Activated naive CD4-positive, alpha-beta T cell treated with anti-CD3 and anti-CD28 coated beads, Interleukin-2, amount 50 U/mL, for 24 hours (primary cell): ENCODE measurements around the gene CMTM6.
"Not testable (repeated sequence)": the region's sequence is repeated elsewhere in the genome, so short reads cannot be mapped to it uniquely, and the experiment has no call there.

Experiments
- H3K27ac Mint-ChIP-seq: one replicate; pipeline ENCODE4 v1.8.0; 2021; ENCODE audit warnings: mild to moderate bottlenecking, mixed read lengths
- H3K27me3 Mint-ChIP-seq: one replicate; pipeline ENCODE4 v1.8.0; 2021; ENCODE audit warnings: mixed read lengths
- H3K36me3 Mint-ChIP-seq: one replicate; pipeline ENCODE4 v1.8.0; 2021; ENCODE audit warnings: mixed read lengths
- H3K4me1 Mint-ChIP-seq: one replicate; pipeline ENCODE4 v1.8.0; 2021; ENCODE audit warnings: mixed read lengths
- H3K4me3 Mint-ChIP-seq: one replicate; pipeline ENCODE4 v1.8.0; 2021; ENCODE audit warnings: mild to moderate bottlenecking, mixed read lengths
- H3K9me3 Mint-ChIP-seq: one replicate; pipeline ENCODE4 v1.8.0; 2021; ENCODE audit warnings: mixed read lengths

CMTM6 gene

DNA sequence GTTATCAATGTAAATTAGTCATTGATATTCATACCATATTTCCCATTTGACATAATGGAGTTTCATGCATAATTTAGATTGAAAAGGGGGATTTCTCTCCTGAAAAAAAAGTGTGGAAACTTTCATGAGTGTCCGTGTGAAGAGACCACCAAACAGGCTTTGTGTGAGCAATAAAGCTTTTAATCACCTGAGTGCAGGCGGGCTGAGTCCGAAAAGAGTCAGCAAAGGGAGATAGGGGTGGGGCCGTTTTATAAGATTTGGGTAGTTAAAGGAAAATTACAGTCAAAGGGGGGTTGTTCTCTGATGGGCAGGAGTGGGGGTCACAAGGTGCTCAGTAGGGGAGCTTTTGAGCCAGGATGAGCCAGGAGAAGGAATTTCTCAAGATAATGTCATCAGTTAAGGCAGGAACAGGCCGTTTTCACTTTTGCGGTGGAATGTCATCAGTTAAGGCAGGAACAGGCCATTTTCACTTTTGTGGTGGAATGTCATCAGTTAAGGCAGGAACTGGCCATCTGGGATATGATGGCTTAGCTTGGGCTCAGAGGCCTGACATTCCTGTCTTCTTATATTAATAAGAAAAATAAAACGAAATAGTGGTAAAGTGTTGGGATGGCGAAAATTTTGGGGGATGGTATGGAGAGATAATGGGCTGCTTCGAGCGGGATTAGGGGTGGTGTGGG is 41.7 kb downstream of the CMTM6 start:
- H3K27ac Mint-ChIP-seq, H3K9me3 Mint-ChIP-seq, H3K4me3 Mint-ChIP-seq, H3K36me3 Mint-ChIP-seq, H3K27me3 Mint-ChIP-seq: not testable (repeated sequence)
- peaks cover 38% of the 10 kb centered on the region for H3K4me1 Mint-ChIP-seq

DNA sequence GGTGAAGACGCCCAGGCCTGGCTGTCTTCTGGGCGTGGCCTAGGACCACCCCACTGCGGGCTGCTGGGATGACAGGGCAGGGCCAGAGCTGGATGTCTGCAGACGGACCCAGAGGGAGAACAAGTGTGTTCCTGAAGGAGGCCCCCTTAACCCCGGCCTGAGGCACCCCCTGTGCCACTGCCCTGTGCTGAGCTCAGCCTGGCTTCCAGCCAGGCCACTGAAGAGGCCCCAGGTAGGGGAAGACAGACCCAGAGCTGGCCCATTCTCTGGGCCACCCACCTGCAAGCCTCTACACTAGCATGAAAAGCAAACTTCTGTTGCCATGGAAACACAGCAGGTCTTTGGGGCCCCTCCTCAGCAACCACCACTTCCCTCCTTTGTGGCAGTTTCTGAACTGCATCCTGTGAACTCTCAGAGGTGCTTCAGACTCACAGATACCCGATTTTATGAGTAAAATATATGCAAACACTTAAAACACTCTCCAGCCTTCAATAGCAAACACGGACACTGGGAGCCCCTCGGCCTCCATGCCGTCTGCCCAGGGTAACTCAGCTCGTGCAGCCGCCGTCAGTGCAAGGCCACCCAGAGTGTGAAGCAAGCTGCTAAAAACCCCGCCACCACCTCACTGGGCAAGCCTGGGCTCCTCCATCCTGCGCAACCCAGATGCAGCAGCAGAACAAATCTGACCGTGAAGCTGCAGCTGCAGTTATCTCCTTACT is 42.5 kb downstream of the CMTM6 start:
- Mint-ChIP-seq H3K27ac (no peak overlapping the region), H3K4me3 (no peak overlapping the region), H3K9me3 (peaks cover 5% of the 10 kb centered on the region), H3K4me1 (peaks cover 38% of the 10 kb centered on the region), H3K36me3 (peaks cover 4% of the 10 kb centered on the region), H3K27me3 (no peaks in the 10 kb centered on the region)

DNA sequence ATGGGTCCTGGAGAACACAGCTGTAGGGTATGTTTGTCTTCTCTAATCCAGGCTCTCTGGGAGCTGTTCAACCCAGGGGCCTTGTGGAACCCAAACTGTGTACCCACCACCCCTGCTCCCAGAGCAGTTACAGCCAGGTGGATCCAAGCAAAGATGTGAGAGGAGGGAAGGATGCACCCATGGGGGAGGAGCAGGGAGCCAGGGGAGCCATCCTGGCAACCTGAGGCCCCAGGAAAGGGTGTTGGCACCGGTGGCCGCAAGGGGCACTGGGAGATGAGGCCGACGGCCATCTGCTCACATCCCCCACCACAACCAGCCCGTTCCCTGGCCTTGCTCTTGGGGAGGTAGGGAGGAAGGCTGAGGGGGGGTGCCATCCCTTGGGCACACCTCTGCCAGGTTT is 43.2 kb downstream of the CMTM6 start:
- H3K27ac Mint-ChIP-seq = no peak overlapping the region
- no peaks in the 10 kb centered on the region for H3K27me3 Mint-ChIP-seq
- H3K36me3 Mint-ChIP-seq = peaks cover 7% of the 10 kb centered on the region
- no peak overlapping the region for H3K4me3 Mint-ChIP-seq
- H3K9me3 Mint-ChIP-seq = peaks cover 5% of the 10 kb centered on the region
- H3K4me1 Mint-ChIP-seq = peaks cover 40% of the 10 kb centered on the region

DNA sequence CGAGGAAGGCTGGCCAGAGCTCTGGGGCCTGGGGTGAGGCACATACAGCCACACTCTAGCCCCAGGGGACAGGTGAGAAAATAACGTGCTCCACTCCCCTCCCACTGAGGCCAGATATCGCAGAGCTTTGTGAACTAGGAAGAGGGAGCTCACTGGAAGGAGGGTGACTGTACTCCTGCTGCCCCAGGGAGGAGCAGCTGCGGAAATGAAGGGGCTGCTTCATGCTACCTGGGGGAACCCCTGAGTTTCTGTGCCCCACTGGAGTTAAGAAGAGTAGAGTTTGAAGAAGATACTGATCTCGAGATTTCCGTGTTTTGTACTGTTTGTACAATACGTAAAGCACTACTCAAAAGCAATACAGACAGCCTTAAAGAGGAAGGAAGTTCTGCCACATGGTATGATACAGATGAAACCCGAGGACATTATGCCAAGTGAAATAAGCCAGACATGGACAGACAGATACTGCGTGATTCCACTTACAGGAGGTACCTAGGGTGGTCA is 44.6 kb downstream of the CMTM6 start:
- Mint-ChIP-seq H3K4me3 (peak overlapping the region; percentile 73), H3K36me3 (peaks cover 12% of the 10 kb centered on the region), H3K27me3 (no peaks in the 10 kb centered on the region), H3K4me1 (peaks cover 49% of the 10 kb centered on the region), H3K9me3 (peaks cover 5% of the 10 kb centered on the region), H3K27ac (peak overlapping the region; percentile 95)

DNA sequence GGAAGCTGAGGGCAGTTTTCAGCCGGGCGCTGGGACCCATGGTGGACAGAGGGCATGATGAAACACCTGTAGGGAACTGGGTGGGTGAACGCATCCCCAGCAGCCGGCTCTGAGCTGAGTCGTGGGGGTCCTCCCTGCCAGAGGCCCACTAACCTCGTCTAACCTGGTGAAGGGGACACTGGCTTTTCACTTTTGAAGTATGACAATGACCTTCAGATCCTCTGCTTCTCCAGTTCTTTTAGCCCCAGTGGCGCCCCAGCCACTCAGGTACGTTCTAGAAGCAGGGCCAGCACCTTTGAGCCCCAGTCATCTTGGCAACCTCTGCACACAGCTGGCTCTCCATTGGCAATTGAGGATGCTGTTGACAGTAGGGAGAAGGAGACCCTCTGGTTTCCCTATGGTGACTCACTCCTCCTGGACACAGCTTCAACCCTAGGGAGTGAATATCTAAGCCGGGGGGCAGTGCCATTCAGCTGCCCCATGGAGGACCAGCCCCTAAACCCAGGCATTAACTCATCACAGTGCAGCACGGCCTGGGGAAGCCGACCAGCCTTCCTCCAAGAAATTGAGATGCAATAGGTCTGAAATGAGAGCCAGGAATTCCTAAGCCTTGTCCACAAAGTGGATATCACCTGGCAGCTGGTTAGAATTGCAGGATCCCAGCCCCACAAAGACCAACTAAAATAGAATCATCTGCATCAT is 46.1 kb downstream of the CMTM6 start:
- H3K4me3 Mint-ChIP-seq = peak overlapping the region; percentile 62
- no peaks in the 10 kb centered on the region for H3K27me3 Mint-ChIP-seq
- H3K27ac Mint-ChIP-seq = peak overlapping the region; percentile 94
- peaks cover 18% of the 10 kb centered on the region for H3K36me3 Mint-ChIP-seq
- peaks cover 53% of the 10 kb centered on the region for H3K4me1 Mint-ChIP-seq
- H3K9me3 Mint-ChIP-seq = peaks cover 5% of the 10 kb centered on the region

DNA sequence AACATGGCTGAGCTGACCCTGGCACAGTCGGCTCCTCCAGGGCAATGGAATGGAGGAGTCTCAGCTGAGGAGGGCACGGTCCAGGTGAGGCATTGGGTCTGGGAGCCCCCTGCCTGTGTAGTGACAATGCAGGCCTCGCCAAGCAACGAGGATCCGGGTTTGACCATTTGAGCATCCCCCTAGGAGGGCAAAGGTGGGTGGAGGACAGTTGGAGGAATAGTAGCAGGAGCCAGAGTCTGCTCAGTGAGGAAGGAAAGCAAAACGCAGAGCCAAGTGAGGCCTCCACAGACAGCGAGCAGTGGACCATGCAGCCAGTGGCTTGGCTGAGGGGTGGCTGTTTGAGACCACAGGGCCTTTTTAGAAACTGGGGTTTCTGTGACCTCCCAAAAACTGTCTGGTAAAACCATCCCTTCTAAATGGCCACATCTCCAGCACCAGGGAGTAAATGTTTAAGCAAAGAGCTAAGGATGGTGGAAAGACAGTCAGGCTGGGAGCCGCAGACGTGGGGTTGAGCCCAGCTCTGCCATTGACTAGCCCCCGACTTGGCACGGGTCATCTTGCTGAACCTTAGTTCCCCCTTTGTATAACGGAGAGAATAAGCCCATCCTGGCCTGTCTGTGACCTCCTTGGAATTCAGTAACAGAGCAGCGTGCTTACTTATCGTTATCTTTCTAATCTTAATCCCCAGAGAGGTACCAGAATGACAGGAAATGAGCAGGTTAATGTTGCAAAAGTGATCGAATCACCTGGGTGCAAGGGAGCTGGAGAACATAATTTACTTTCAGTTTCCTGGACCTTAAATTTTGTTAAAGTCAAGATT is 46.8 kb downstream of the CMTM6 start:
- Mint-ChIP-seq H3K27me3 (no peaks in the 10 kb centered on the region), H3K9me3 (peaks cover 5% of the 10 kb centered on the region), H3K27ac (peak overlapping the region; percentile 94), H3K4me1 (peaks cover 55% of the 10 kb centered on the region), H3K4me3 (peak overlapping the region; percentile 62), H3K36me3 (peaks cover 18% of the 10 kb centered on the region)

DNA sequence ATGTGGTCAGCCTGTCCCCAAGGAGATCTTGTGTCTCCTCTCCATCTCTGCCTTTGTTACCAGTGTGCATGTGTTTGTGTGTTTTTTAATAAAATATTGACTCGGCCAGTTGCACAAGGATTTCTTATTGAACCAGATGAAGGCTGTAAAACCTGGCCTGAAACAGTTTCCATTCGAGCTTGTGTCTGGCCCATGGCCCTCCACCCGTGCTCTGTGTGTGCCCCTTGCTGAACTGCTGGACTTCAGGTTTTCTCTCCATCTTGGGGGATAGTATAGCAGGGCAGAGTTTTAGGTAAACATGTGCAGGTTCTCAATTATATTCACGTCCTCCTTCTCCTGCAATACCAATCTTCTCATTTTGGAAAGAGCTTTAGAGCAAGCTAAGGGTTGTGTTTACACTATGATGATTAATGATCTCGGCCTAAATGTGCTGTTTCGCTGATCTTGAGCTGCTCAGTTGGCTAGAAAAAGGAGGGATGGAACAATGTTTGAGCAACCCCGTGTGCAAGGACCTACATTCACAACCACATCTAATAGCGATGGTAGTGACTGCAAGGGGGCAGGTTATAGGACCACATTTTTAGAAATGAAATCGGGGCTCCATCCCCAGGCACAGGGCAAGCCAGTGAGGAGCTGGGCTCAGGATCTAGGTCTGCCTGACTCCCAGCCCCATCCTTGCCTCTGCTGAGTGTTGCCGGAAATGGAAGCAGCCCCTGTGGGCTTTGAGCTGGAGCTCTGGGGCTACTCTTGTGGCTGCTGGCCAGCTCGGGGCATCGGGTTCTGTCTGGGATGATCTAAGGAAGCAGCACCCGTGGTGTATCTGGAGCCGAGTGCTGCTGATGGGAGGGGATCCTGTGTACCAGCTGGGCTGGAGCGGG is 47.7 kb downstream of the CMTM6 start:
- Mint-ChIP-seq H3K9me3 (peaks cover 5% of the 10 kb centered on the region), H3K4me3 (peak overlapping the region; percentile 62), H3K36me3 (peaks cover 23% of the 10 kb centered on the region), H3K27ac (peak overlapping the region; percentile 94), H3K27me3 (no peaks in the 10 kb centered on the region), H3K4me1 (peaks cover 63% of the 10 kb centered on the region)

DNA sequence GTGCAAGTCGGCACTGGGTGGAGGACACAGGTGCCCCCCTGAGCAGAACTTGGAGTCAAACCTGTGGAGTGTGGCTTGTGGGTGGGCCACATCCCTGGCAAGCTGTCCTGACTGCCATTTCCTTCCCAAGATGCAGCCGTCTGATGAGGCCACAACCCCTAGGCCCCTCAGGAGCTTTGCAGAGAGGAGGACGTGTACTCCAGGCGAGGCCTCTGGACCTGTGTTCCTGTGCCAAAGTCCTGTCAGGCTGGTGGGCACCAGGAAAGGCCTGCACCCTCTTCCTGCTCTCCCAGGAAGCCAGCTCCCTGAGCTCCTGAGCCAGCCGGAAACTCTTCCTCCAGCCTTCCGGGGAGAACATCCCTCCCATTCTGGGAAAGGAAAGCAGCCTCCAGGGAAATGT is 48.5 kb downstream of the CMTM6 start:
- Mint-ChIP-seq H3K27ac (peak overlapping the region; percentile 94), H3K4me3 (no peak overlapping the region), H3K4me1 (peaks cover 66% of the 10 kb centered on the region), H3K27me3 (no peaks in the 10 kb centered on the region), H3K9me3 (peaks cover 5% of the 10 kb centered on the region), H3K36me3 (peaks cover 23% of the 10 kb centered on the region)

DNA sequence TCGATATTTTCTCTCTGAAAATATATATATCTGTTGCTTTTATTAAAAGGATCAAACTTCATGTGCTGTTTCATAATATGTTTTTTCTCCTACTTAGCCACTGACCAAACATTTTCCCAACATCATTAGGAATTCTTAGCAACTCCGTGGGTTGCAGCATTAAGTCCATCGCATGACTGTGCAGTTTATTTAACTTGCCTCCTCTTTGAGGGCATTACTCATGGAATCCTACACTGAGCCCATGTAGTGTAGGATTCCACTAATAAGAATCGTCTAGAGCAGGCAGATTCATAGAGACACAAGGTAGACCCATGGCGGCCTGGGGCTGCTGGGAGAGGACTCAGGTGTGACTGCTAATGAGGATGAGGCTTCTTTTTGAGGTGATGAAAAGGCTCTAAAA is 49.3 kb downstream of the CMTM6 start:
- Mint-ChIP-seq H3K27ac (peak overlapping the region; percentile 68), H3K27me3 (no peaks in the 10 kb centered on the region), H3K9me3 (peaks cover 4% of the 10 kb centered on the region), H3K4me3 (no peak overlapping the region), H3K4me1 (peaks cover 70% of the 10 kb centered on the region), H3K36me3 (peaks cover 27% of the 10 kb centered on the region)

DNA sequence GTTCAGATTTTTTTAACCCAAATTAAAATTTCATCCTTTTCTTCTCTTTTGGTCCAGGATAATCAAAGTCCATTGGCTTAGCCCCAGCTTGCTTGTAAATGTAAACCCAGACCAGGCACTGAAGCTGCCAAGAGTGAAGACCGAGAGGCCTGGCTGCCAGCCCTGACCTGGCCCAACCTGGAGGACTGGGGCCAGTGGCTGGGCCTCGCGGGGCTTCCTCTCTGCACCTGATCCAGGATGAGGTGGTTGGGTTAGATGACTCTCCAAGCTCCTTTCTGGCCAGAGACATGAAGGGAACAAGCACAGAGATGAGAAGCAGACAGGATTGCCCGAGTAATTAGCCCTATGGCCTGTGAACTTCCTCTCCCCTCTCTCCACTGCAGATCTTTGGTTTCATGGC is 50.6 kb downstream of the CMTM6 start:
- Mint-ChIP-seq H3K9me3 (no peaks in the 10 kb centered on the region), H3K36me3 (peaks cover 31% of the 10 kb centered on the region), H3K27me3 (no peaks in the 10 kb centered on the region), H3K4me3 (no peak overlapping the region), H3K4me1 (peaks cover 71% of the 10 kb centered on the region), H3K27ac (peak overlapping the region; percentile 35)

DNA sequence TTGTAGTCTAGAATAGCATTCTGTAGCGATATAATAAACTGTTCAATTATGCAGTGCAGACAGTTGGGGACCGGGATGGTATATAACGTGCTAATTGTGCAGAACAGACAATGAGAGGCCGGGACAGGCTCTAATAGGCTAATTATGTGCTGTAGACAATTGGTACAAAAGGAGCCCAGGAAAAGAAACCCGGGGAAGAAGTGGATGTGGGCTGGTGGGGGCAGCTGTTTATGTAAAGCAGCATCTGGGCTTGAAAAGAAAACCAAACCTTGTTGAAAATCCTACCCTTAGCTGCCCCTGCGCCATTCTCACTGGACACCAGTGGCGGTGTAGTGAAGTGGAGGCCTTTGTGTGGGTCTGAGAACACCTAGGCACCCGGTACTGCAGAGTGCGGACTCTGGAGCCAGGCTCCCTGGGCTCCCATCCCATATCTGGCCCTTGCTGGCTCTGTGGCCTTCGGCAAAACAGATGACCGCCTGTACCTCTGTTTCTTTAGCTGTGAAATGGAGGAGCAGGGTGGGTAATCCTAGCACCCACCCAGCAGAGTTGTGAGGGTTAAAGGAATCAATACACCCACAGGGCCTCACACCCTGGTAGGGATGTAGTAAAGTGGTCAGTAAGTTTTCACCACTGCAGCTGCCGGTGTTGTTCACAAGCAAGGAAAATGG is 51.5 kb downstream of the CMTM6 start:
- H3K36me3 Mint-ChIP-seq = peaks cover 37% of the 10 kb centered on the region
- H3K27me3 Mint-ChIP-seq = no peaks in the 10 kb centered on the region
- peaks cover 4% of the 10 kb centered on the region for H3K9me3 Mint-ChIP-seq
- peaks cover 71% of the 10 kb centered on the region for H3K4me1 Mint-ChIP-seq
- no peak overlapping the region for H3K27ac Mint-ChIP-seq
- no peak overlapping the region for H3K4me3 Mint-ChIP-seq

DNA sequence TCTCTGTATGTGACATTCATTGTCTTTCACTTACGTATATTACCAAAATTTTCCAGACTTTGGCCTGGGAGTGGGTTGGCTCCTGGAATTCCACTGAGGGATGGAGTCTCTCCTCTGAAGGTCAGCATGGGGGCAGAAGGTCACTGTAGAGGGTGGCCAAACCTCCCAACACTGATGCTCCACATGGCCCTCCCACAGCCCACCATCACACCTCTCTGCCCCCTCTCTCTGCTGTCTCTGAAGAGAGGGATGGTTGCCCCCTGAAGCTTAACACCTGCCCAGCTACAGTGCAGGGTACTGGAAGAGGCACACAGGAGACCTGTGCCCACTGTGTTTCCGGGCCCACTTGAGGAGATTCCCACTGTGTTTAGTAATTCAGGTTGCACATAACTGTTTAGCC is 52.2 kb downstream of the CMTM6 start:
- H3K36me3 Mint-ChIP-seq = peaks cover 40% of the 10 kb centered on the region
- H3K9me3 Mint-ChIP-seq = peaks cover 6% of the 10 kb centered on the region
- H3K27ac Mint-ChIP-seq = peak overlapping the region; percentile 57
- no peaks in the 10 kb centered on the region for H3K27me3 Mint-ChIP-seq
- no peak overlapping the region for H3K4me3 Mint-ChIP-seq
- peaks cover 69% of the 10 kb centered on the region for H3K4me1 Mint-ChIP-seq

DNA sequence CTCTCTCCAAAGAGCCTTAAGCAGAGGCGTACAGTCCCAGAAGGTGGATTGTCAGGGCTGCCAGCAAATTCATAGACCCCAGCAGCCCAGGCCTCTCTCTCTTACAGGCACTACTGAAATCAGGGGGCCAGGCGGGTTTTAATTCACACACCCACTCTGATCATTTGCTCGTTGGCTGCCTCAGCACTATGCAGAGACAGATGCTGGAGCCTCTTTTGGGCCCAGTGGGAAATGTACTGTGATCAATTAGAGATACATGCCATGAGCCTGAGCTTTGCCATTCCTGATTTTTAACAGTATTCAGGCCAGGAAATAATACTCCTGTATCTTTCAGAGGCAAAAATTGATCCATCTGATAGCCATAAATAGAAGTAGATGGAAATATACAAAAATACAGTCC is 53.0 kb downstream of the CMTM6 start:
- peaks cover 6% of the 10 kb centered on the region for H3K9me3 Mint-ChIP-seq
- H3K27ac Mint-ChIP-seq = no peak overlapping the region
- peaks cover 43% of the 10 kb centered on the region for H3K36me3 Mint-ChIP-seq
- peaks cover 66% of the 10 kb centered on the region for H3K4me1 Mint-ChIP-seq
- no peaks in the 10 kb centered on the region for H3K27me3 Mint-ChIP-seq
- H3K4me3 Mint-ChIP-seq = no peak overlapping the region
